DMS79 treated with DMSO at 0.1 percent for 48 hours (cell line): ENCODE measurements around the gene OGFOD3.
"Not testable (repeated sequence)": the region's sequence is repeated elsewhere in the genome, so short reads cannot be mapped to it uniquely, and the experiment has no call there.

Source experiments
- DNase-seq: peaks from one replicate; lab custom pipeline; 2025; lab: John Stamatoyannopoulos, UW

The OGFOD3 gene

GRCh38 chr17:82351713-82352488, 66.5 kb downstream of the OGFOD3 start:
- peak; percentile 40 for DNase-seq

GRCh38 chr17:82351254-82351712, 67.1 kb downstream of the OGFOD3 start:
- DNase-seq, result no peak

- no peak for DNase-seq
Observed at GRCh38 chr17:82350182-82351030, 68.0 kb downstream of the OGFOD3 start.

- no peak for DNase-seq
Observed at GRCh38 chr17:82349287-82349701, 69.1 kb downstream of the OGFOD3 start.

- DNase-seq, result no peak
Observed at GRCh38 chr17:82348866-82349265, 69.5 kb downstream of the OGFOD3 start.

GRCh38 chr17:82348434-82348833, 70.0 kb downstream of the OGFOD3 start:
- no peak for DNase-seq

- DNase-seq, result not testable (repeated sequence)
Observed at GRCh38 chr17:82347994-82348393, 70.4 kb downstream of the OGFOD3 start.

GRCh38 chr17:82346342-82347300, 71.8 kb downstream of the OGFOD3 start:
- no peak for DNase-seq

- DNase-seq, result no peak
Observed at GRCh38 chr17:82345151-82345976, 73.0 kb downstream of the OGFOD3 start.

GRCh38 chr17:82344175-82344907, 74.0 kb downstream of the OGFOD3 start:
- no peak for DNase-seq

GRCh38 chr17:82343560-82343959, 74.8 kb downstream of the OGFOD3 start:
- DNase-seq, result no peak

- DNase-seq, result no peak
Observed at GRCh38 chr17:82342361-82343079, 75.9 kb downstream of the OGFOD3 start.

- DNase-seq, result no peak
Observed at GRCh38 chr17:82339634-82340580, 78.5 kb downstream of the OGFOD3 start.
